ENCODE data around the gene DLG2. TPM values are rescaled to one million over a fixed set of nuclear protein-coding genes. Genes with fewer than 3 reads are reported as not detected.

The DLG2 gene
- polyA plus RNA-seq, 3 donors = 0.24 to 0.39 TPM; not detected in 1

DNA sequence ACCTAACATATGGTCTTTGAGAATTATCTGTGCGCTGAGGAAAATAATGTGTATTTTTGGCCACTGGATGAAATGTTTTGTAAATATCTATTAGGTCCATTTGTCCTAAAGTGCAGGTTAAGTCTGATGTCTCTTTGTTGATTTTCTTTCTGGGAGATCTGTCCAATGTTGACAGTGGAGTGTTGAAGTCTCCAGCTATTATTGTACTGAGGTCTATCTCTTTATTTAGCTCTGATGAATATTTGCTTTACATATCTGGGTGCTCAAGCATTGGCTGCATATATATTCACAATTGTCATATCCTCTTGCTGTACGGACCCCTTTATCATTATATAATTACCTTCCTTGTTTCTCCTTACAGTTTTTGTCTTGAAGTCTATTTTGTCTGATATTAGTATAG lies 833.8 kb downstream of the DLG2 start:
- no peak for DNase-seq
- Histone ChIP-seq H3K36me3 (replicated peaks in 1 of 2; ENCODE audit: control insufficient read depth in 1 of 2, insufficient read depth in 2 of 2, low read length in 2 of 2) (no peaks in the 10 kb centered on the region), H3K4me1 (ENCODE audit: control insufficient read depth in 1 of 2, insufficient read depth in 2 of 2, low read length in 2 of 2) (no peaks in the 10 kb centered on the region), H3K27me3 (ENCODE audit: control insufficient read depth in 2 of 2, insufficient read depth in 2 of 2, low read length in 2 of 2) (no peaks in the 10 kb centered on the region), H3K4me3 (replicated peaks in 1 of 3; ENCODE audit: low read depth in 2 of 3, low read length in 3 of 3) (no peak overlapping the region), H2AFZ (ENCODE audit: insufficient read depth, low read depth, low read length, poor library complexity, severe bottlenecking) (no peak overlapping the region), H3K9ac (ENCODE audit: insufficient read depth, low read length, poor library complexity, severe bottlenecking) (no peak overlapping the region), H4K20me1 (ENCODE audit: insufficient read depth, low read length) (no peaks in the 10 kb centered on the region), H3K27ac (ENCODE audit: low read depth in 1 of 2, low read length in 2 of 2) (no peak overlapping the region), H3K9me3 (replicated peaks in 1 of 2; ENCODE audit: control insufficient read depth in 1 of 2, insufficient read depth in 1 of 2, low read length in 2 of 2) (peaks cover 0 to 8% of the 10 kb centered on the region in 2 donors), H3K4me2 (replicated peaks; ENCODE audit: extremely low read depth, low read length, poor library complexity, severe bottlenecking) (no peak overlapping the region), H3K79me2 (ENCODE audit: insufficient read depth, low read length) (no peaks in the 10 kb centered on the region)
- Mint-ChIP-seq H3K36me3 (no peaks in the 10 kb centered on the region), H3K27ac (no peak overlapping the region), H3K4me3 (no peak overlapping the region), H3K27me3 (ENCODE audit: low read depth in 3 of 3) (peaks cover 0 to 1% (median 0%) of the 10 kb centered on the region in 3 donors), H3K4me1 (no peaks in the 10 kb centered on the region), H3K9me3 (peaks cover 0 to 15% (median 3%) of the 10 kb centered on the region in 7 donors)
- intact Hi-C loops (cut with micrococcal nuclease) = no loop called here
- 100% methylated on average over 1 of the region's 2 CpGs for WGBS (ENCODE audit: insufficient coverage)
- TF ChIP-seq, protein P1, sequence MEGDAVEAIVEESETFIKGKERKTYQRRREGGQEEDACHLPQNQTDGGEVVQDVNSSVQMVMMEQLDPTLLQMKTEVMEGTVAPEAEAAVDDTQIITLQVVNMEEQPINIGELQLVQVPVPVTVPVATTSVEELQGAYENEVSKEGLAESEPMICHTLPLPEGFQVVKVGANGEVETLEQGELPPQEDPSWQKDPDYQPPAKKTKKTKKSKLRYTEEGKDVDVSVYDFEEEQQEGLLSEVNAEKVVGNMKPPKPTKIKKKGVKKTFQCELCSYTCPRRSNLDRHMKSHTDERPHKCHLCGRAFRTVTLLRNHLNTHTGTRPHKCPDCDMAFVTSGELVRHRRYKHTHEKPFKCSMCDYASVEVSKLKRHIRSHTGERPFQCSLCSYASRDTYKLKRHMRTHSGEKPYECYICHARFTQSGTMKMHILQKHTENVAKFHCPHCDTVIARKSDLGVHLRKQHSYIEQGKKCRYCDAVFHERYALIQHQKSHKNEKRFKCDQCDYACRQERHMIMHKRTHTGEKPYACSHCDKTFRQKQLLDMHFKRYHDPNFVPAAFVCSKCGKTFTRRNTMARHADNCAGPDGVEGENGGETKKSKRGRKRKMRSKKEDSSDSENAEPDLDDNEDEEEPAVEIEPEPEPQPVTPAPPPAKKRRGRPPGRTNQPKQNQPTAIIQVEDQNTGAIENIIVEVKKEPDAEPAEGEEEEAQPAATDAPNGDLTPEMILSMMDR (IDR thresholded peaks at IDR 0.05) = no peak

DNA sequence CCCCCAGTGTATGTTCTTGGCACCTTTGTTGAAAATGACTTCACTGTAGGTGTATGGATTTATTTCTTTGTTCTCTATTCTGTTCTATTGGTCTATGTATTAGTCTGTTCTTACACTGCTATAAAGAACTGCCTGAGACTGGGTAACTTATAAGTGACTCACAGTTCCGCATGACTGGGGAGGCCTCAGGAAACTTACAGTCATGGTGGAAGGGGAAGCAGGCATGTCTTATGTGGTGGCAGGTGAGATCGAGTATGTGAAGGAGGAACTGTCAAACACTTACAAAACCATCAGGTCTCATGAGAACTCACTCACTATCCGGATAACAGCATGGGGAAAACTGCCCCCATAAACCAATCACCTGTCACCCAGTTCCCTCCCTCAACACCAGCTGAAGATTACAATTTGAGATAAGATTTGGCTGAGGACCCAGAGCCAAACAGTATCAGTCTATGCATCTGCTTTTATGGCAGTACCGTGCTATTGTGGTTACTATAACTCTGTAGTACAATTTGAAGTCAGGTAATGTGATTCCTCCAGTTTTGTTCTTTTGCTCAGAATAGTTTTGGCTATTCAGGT lies 836.2 kb downstream of the DLG2 start:
- Histone ChIP-seq H3K4me1 (ENCODE audit: control insufficient read depth in 1 of 2, insufficient read depth in 2 of 2, low read length in 2 of 2) (no peaks in the 10 kb centered on the region), H3K36me3 (replicated peaks in 1 of 2; ENCODE audit: control insufficient read depth in 1 of 2, insufficient read depth in 2 of 2, low read length in 2 of 2) (no peaks in the 10 kb centered on the region), H3K9me3 (replicated peaks in 1 of 2; ENCODE audit: control insufficient read depth in 1 of 2, insufficient read depth in 1 of 2, low read length in 2 of 2) (peaks cover 0 to 8% of the 10 kb centered on the region in 2 donors), H3K4me3 (replicated peaks in 1 of 3; ENCODE audit: low read depth in 2 of 3, low read length in 3 of 3) (no peak overlapping the region), H4K20me1 (ENCODE audit: insufficient read depth, low read length) (no peaks in the 10 kb centered on the region), H2AFZ (ENCODE audit: insufficient read depth, low read depth, low read length, poor library complexity, severe bottlenecking) (no peak overlapping the region), H3K4me2 (replicated peaks; ENCODE audit: extremely low read depth, low read length, poor library complexity, severe bottlenecking) (no peak overlapping the region), H3K27ac (ENCODE audit: low read depth in 1 of 2, low read length in 2 of 2) (no peak overlapping the region), H3K79me2 (ENCODE audit: insufficient read depth, low read length) (no peaks in the 10 kb centered on the region), H3K9ac (ENCODE audit: insufficient read depth, low read length, poor library complexity, severe bottlenecking) (no peak overlapping the region), H3K27me3 (ENCODE audit: control insufficient read depth in 2 of 2, insufficient read depth in 2 of 2, low read length in 2 of 2) (no peaks in the 10 kb centered on the region)
- WGBS (ENCODE audit: insufficient coverage) = 40% methylated on average over 1 of the region's 4 CpGs
- Mint-ChIP-seq H3K4me3 (no peak overlapping the region), H3K27ac (no peak overlapping the region), H3K27me3 (ENCODE audit: low read depth in 3 of 3) (no peaks in the 10 kb centered on the region), H3K9me3 (peaks cover 0 to 11% (median 1%) of the 10 kb centered on the region in 7 donors), H3K36me3 (no peaks in the 10 kb centered on the region), H3K4me1 (no peaks in the 10 kb centered on the region)
- intact Hi-C loops (cut with micrococcal nuclease) = no loop called here
- no peak for DNase-seq
- TF ChIP-seq, protein P1 (IDR thresholded peaks at IDR 0.05) = no peak

All from CD14-positive monocyte (primary cell).